HepG2 (cell line): Measurements from ENCODE around the gene CSNK1E. TPM values are rescaled to one million over a fixed set of nuclear protein-coding genes. Genes with fewer than 3 reads are reported as not detected.

Experiments
- ATAC-seq: fragments of 200-7000 bp; cut with Tn5 transposase; 3 replicates; pipeline ENCODE4 v1.9.1; 2020; ENCODE audit warnings: mild to moderate bottlenecking, moderate library complexity
- BruUV-seq: library from RNA; stranded (reverse); fragments of 400-500 nt; replicated peaks from 2 replicates; lab custom pipeline; 2021; lab: Mats Ljungman, UMichigan
- CTCF ChIA-PET: fragments of 300-600 bp; formaldehyde crosslinking; extraction: SDS; loops from one replicate; lab custom pipeline; 2021; ENCODE audit warnings: low total read pairs, inconsistent platforms, low intra/inter-chr PET ratio; lab: Yijun Ruan, JAX
- POLR2A ChIA-PET: fragments of 350-600 bp; sonication (Branson Sonifier 250); formaldehyde crosslinking; loops from one replicate; lab custom pipeline; 2020; ENCODE audit warnings: antibody characterized with exemption, inconsistent platforms; lab: Yijun Ruan, JAX
- DNase-seq: peaks from one replicate; pipeline ENCODE4 v3.0.0-alpha.2; 2015; ENCODE audit warnings: low spot score
- FAIRE-seq: peaks from 3 replicates; lab custom pipeline; 2011; peaks lifted over from hg19 to GRCh38; lab: Jason Lieb, UNC
- H2AFZ ChIP-seq: one replicate; pipeline ENCODE4 v1.6.1; 2011; ENCODE audit warnings: low read length, inconsistent platforms
- H3K27ac ChIP-seq: fragments of 300-600 bp; 3 replicates; pipeline ENCODE4 v1.8.0; 2011; ENCODE audit warnings: mixed run types, mild to moderate bottlenecking, mixed read lengths, low read length, inconsistent platforms; ENCODE audit not compliant: insufficient read depth; ENCODE audit errors: extremely low read length
- H3K27me3 ChIP-seq, 2 experiments: fragments of 200-600 bp in 1 of 2; 2 replicates in 1 of 2; 3 replicates in 1 of 2; pipeline versions ENCODE4 v1.6.0 to v1.8.0; 2011; ENCODE audit warnings: low read length in 2 of 2, mild to moderate bottlenecking in 2 of 2, moderate library complexity in 2 of 2, inconsistent platforms in 1 of 2; ENCODE audit not compliant: insufficient read depth in 2 of 2, control insufficient read depth in 1 of 2
- H3K36me3 ChIP-seq, 2 experiments: fragments of 200-600 bp in 1 of 2; replicated peaks in 1 of 2; 2 replicates in 1 of 2; 3 replicates in 1 of 2; pipeline versions ENCODE4 v1.5.1 to v1.8.0; 2011; ENCODE audit warnings: low read length in 2 of 2, inconsistent platforms in 1 of 2; ENCODE audit not compliant: insufficient read depth in 2 of 2, control insufficient read depth in 1 of 2
- H3K4me1 ChIP-seq: 2 replicates; pipeline ENCODE4 v1.5.1; 2012; ENCODE audit warnings: low read length, inconsistent platforms; ENCODE audit not compliant: insufficient read depth
- H3K4me2 ChIP-seq: 2 replicates; pipeline ENCODE4 v1.6.0; 2011; ENCODE audit warnings: low read depth, low read length, inconsistent platforms
- H3K4me3 ChIP-seq, 3 experiments: fragments of 200-600 bp in 1 of 3; sonication (generic), shearing (Covaris generic) in 1 of 3; replicated peaks in 1 of 3; 2 replicates each; pipeline ENCODE4 v1.5.1; 2011 to 2016; ENCODE audit warnings: low read length in 3 of 3, inconsistent platforms in 2 of 3, low read depth in 2 of 3, mild to moderate bottlenecking in 2 of 3, control low read depth in 1 of 3, mixed read lengths in 1 of 3; ENCODE audit not compliant: insufficient read depth in 1 of 3
- H3K79me2 ChIP-seq: one replicate; pipeline ENCODE4 v1.6.1; 2011; ENCODE audit warnings: low read length, inconsistent platforms; ENCODE audit not compliant: insufficient read depth
- H3K9ac ChIP-seq: 2 replicates; pipeline ENCODE4 v1.6.0; 2011; ENCODE audit warnings: mild to moderate bottlenecking, low read depth, low read length, inconsistent platforms; ENCODE audit not compliant: insufficient read depth
- H3K9me3 ChIP-seq: 2 replicates; pipeline ENCODE4 v1.5.1; 2012; ENCODE audit warnings: mild to moderate bottlenecking, low read length
- H4K20me1 ChIP-seq: 2 replicates; pipeline ENCODE4 v1.6.0; 2011; ENCODE audit warnings: inconsistent platforms, mild to moderate bottlenecking, low read length, moderate library complexity; ENCODE audit not compliant: insufficient read depth
- CBX2 ChIP-seq, 2 experiments: fragments of 200-600 bp in 1 of 2; sonication (generic); formaldehyde crosslinking in 1 of 2; IDR thresholded peaks; 2 replicates each; pipeline versions ENCODE4 v1.7.0 to v1.8.1; 2018 to 2022; ENCODE audit warnings: low read depth in 2 of 2, low read length in 1 of 2, mild to moderate bottlenecking in 1 of 2, missing genetic modification reagents in 1 of 2
- ELF4 ChIP-seq: sonication (generic); formaldehyde crosslinking; IDR thresholded peaks from 2 replicates; pipeline ENCODE4 v1.5.0; 2020; ENCODE audit warnings: missing genetic modification reagents, mild to moderate bottlenecking, moderate library complexity, borderline replicate concordance
- GFI1 ChIP-seq: sonication (generic); formaldehyde crosslinking; IDR thresholded peaks from 2 replicates; pipeline ENCODE4 v1.5.0; 2020; ENCODE audit warnings: missing genetic modification reagents, mild to moderate bottlenecking, borderline replicate concordance
- PHF5A ChIP-seq: IDR thresholded peaks from one replicate; pipeline ENCODE4 v1.6.1; 2018; ENCODE audit warnings: low read depth, missing genetic modification reagents; ENCODE audit not compliant: unreplicated experiment
- SETDB1 ChIP-seq: sonication (generic); formaldehyde crosslinking; IDR thresholded peaks from 2 replicates; pipeline ENCODE4 v1.5.1; 2020; ENCODE audit warnings: missing genetic modification reagents, mild to moderate bottlenecking, borderline replicate concordance
- STAT5B ChIP-seq: sonication (generic); formaldehyde crosslinking; IDR thresholded peaks from 2 replicates; pipeline ENCODE4 v1.4.0; 2020; ENCODE audit warnings: missing genetic modification reagents
- WIZ ChIP-seq: sonication (generic); formaldehyde crosslinking; IDR thresholded peaks from 2 replicates; pipeline ENCODE4 v1.5.1; 2020; ENCODE audit warnings: mild to moderate bottlenecking, missing genetic modification reagents
- ZFP82 ChIP-seq: sonication (generic); formaldehyde crosslinking; IDR thresholded peaks from 2 replicates; pipeline ENCODE4 v1.5.1; 2020; ENCODE audit warnings: mild to moderate bottlenecking, missing genetic modification reagents, borderline replicate concordance
- ZNF383 ChIP-seq: sonication (generic); formaldehyde crosslinking; IDR thresholded peaks from 2 replicates; pipeline ENCODE4 v1.4.0; 2020; ENCODE audit warnings: missing genetic modification reagents, mild to moderate bottlenecking, borderline replicate concordance
- ZNF431 ChIP-seq: sonication (generic); formaldehyde crosslinking; IDR thresholded peaks from 2 replicates; pipeline ENCODE4 v1.9.0; 2022; ENCODE audit warnings: missing genetic modification reagents, low read depth, mild to moderate bottlenecking, borderline replicate concordance
- ZNF713 ChIP-seq: sonication (generic); formaldehyde crosslinking; IDR thresholded peaks from 2 replicates; pipeline ENCODE4 v1.4.0; 2020; ENCODE audit warnings: mild to moderate bottlenecking, missing genetic modification reagents
- ZSCAN9 ChIP-seq: IDR thresholded peaks from 2 replicates; pipeline ENCODE4 v1.6.1; 2016; ENCODE audit warnings: borderline replicate concordance
- WGBS: methylation state at CpG from one replicate; pipeline ENCODE4 v1.1.6; 2017; ENCODE audit warnings: low lambda C conversion rate; 5-methylcytosine and 5-hydroxymethylcytosine counted together
- in situ Hi-C: cut with HindIII; loops from 2 replicates; pipeline ENCODE4 v1.10.0; 2017; ENCODE audit warnings: low pct_unique_long_range_greater_than_20kb; ENCODE audit not compliant: extremely low pct_ligation_motif_present
- intact Hi-C: fragments of 100-400 bp; cut with micrococcal nuclease; formaldehyde crosslinking; loops from one replicate; pipeline ENCODE4 v1.10.0; 2022; ENCODE audit not compliant: unreplicated experiment
- polyA plus RNA-seq, 8 experiments: library from polyadenylated mRNA; depleted of rRNA in 3 of 8; stranded (reverse) in 7 of 8; unstranded in 1 of 8; fragments of >200 nt; fragmentation: Illumina TruSeq in 4 of 8; extraction: Trizol in 4 of 8; gene quantifications; 2 replicates each; pipeline versions ENCODE4 v1.2.1 to v1.2.3, GENCODE V29; 2011 to 2016; ENCODE audit warnings: low read depth in 4 of 8, missing spikeins in 1 of 8, mixed read lengths in 1 of 8; ENCODE audit not compliant: insufficient read depth in 1 of 8
- total RNA-seq, 5 experiments: library from RNA; depleted of rRNA; stranded (reverse); fragments of >200 nt; fragmentation: Illumina TruSeq; extraction: Trizol; gene quantifications; 2 replicates each; pipeline ENCODE4 v1.2.3, GENCODE V29; 2016; ENCODE audit warnings: low read depth in 1 of 5

CSNK1E gene
- total and polyA plus RNA-seq, 2 of the 13 experiments (the other 11 are each of a cell fraction or from before 2014, with no cell fraction given), result 34.7 to 129 TPM

- Histone ChIP-seq H3K9ac (no peak overlapping the region), H3K4me3 (no peak overlapping the region), H3K4me2 (no peak overlapping the region), H3K79me2 (no peaks in the 10 kb centered on the region), H3K4me1 (peaks cover 10% of the 10 kb centered on the region), H3K36me3 (peaks cover 35 to 55% of the 10 kb centered on the region in 2 experiments)
- intact Hi-C loops, result no loop called here
- DNase-seq (no peak), ATAC-seq (no peak)
- POLR2A ChIA-PET, result no interaction called here
- 97% methylated on average over 19 of the region's 26 CpGs for WGBS
- TF ChIP-seq CBX2 (IDR thresholded peaks at IDR 0.05; ENCODE audit: low read depth, low read length), result no peak
- no peak for TF ChIP-seq CBX2 (CRISPR knock-in tag; IDR thresholded peaks at IDR 0.05; ENCODE audit: low read depth)
- TF ChIP-seq ELF4 (CRISPR knock-in tag), result no peak
- no peak for TF ChIP-seq ZFP82
- no peak for TF ChIP-seq GFI1
- no peak for TF ChIP-seq PHF5A (CRISPR knock-in tag)
- no peak for TF ChIP-seq ZNF713 (CRISPR knock-in tag)
- TF ChIP-seq, all 625 proteins: peak for 0
- H3K27me3 ChIP-seq, result no peaks in the 10 kb centered on the region; a peak in 1 of 5 replicates
- in situ Hi-C loops, result no loop called here
- no TSS peak for BruUV-seq
- H3K27ac ChIP-seq, result no peak overlapping the region
- H2AFZ ChIP-seq, result no peak overlapping the region
- no peaks in the 10 kb centered on the region for H3K9me3 ChIP-seq
- no peak for FAIRE-seq
- H4K20me1 ChIP-seq, result no peaks in the 10 kb centered on the region
- CTCF ChIA-PET, result no interaction called here
Measured at GRCh38 chr22:38294193-38294592, 23.0 kb downstream of the CSNK1E start.

GRCh38 chr22:38292694-38293093 is 24.5 kb downstream of the CSNK1E start:
- ATAC-seq, result no peak
- POLR2A ChIA-PET, result no interaction called here
- Histone ChIP-seq H3K27me3 (no peaks in the 10 kb centered on the region; a peak in 1 of 5 replicates), H3K9ac (no peak overlapping the region), H3K79me2 (no peaks in the 10 kb centered on the region), H4K20me1 (no peaks in the 10 kb centered on the region), H3K4me1 (peaks cover 16% of the 10 kb centered on the region), H3K36me3 (peaks cover 22 to 42% of the 10 kb centered on the region in 2 experiments), H3K4me3 (no peak overlapping the region), H3K27ac (no peak overlapping the region), H2AFZ (no peak overlapping the region), H3K4me2 (no peak overlapping the region), H3K9me3 (no peaks in the 10 kb centered on the region)
- intact Hi-C loops (no loop called here), in situ Hi-C loops (no loop called here)
- TF ChIP-seq STAT5B (CRISPR knock-in tag), result no peak
- TF ChIP-seq ZSCAN9 (CRISPR knock-in tag), result no peak
- no peak for TF ChIP-seq ZNF383 (CRISPR knock-in tag)
- TF ChIP-seq WIZ (CRISPR knock-in tag), result no peak
- no peak for TF ChIP-seq ZNF431 (CRISPR knock-in tag)
- TF ChIP-seq SETDB1 (CRISPR knock-in tag), result no peak
- no peak for FAIRE-seq
- BruUV-seq, result no TSS peak
- 86% methylated on average over 8 of the region's 9 CpGs for WGBS
- DNase-seq, result no peak
- CTCF ChIA-PET, result no interaction called here
